GM12801 (cell line): ENCODE measurements around the gene EGFR.

Experiments used
- TF ChIP-seq, protein P1 (sequence below): IDR thresholded peaks from one replicate; pipeline ENCODE4 v1.5.1; 2011; ENCODE audit warnings: control low read depth; ENCODE audit not compliant: insufficient read length; ENCODE audit errors: extremely low read depth

Gene EGFR

DNA sequence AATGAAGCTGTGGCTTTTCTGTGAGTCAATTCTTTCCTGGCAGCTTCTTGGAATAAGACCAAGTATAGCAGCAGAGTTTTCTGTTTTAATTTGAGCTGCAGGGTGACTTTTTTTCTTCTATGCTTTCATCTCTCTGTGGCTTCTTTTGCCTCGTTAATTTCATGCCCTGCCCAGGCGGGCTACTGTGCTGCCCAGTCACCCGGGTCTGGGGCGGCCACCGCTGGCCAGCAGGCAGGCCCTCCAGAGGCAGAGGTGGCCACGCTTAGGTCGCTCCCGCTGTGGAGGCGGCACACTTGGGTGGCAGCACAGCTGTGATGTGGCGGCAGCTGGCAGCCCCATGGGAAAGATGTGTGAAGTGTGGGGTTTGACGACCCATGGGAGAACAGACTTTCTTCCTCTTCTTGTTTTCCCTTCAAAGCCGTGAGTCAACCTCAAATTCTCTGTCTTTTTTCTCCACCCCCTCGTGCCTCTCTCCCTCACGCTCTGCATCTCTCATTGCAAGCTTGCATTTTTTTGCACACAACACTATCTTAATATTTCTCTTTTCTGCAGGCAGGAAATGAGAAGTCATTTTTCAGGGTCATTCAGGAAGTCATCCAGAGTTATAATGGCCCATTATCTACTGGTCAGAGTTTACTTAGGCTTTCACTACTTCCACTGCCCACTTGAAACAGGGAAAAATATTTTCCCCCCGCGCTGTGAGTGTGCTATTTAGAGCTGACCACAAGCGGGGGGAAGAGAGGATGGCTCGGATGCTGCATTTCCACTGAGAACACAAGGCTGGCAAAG, 67.8 kb downstream of the EGFR start:
- TF ChIP-seq, protein P1, sequence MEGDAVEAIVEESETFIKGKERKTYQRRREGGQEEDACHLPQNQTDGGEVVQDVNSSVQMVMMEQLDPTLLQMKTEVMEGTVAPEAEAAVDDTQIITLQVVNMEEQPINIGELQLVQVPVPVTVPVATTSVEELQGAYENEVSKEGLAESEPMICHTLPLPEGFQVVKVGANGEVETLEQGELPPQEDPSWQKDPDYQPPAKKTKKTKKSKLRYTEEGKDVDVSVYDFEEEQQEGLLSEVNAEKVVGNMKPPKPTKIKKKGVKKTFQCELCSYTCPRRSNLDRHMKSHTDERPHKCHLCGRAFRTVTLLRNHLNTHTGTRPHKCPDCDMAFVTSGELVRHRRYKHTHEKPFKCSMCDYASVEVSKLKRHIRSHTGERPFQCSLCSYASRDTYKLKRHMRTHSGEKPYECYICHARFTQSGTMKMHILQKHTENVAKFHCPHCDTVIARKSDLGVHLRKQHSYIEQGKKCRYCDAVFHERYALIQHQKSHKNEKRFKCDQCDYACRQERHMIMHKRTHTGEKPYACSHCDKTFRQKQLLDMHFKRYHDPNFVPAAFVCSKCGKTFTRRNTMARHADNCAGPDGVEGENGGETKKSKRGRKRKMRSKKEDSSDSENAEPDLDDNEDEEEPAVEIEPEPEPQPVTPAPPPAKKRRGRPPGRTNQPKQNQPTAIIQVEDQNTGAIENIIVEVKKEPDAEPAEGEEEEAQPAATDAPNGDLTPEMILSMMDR: no peak

DNA sequence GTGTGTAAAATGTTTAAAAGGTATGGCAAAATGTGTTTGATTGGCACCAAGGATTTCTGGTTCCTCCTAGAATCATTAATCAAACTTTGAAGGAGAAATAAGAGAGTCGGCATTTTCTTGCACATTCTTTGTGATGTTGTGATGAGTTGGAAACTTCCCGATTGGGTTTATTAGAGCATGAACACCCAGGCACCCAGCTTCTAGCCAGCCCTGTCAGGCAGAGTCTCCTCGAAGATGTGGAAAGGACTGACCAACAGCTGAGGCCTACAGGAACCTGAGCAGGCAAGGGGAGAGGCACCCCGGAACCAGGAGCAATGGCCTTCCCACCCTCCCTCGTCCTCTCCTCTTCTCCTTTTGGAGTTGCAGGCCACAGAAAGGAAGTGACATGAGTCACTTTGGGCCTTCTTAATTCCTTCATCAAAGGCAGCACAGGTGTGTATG, 68.7 kb downstream of the EGFR start:
- TF ChIP-seq, protein P1: no peak

DNA sequence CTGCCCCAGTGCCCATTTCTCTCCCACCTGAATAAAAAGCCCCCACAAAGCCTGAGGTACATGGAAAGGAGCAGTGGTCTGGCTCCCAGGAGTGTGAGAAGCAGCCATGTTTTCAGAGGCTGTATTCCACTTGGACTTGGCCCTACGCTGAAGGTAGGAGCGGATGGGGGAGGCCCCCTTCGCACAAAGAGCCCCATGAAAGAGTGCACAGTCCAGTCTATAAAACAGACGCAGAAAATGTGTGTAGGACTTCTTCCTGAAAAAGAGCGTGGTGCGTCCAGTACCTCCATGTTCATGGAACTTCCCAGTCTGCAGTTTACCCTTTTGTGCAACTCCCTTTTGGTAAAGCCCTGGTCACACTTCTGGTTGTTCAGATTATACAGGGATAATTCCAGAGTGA, 69.3 kb downstream of the EGFR start:
- TF ChIP-seq, protein P1: no peak

DNA sequence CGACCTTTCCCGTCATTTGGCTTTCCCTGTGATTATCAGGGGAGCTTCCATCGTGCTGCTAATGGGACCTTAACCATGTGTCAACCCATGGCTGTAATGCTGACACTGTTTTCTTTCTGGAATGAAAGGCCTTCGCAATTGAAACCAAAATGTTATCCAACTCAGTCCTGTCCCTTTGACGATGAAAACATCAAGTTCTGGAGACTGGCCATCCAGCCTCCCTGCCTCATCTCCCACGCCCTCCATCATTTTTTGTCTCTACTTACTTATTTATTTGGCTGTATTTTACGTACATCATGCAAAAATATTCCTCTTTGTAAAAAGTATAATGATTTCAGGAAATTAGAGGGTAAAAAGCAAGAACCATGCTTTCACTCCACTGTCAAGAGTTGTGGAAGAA, 69.8 kb downstream of the EGFR start:
- TF ChIP-seq, protein P1: no peak

DNA sequence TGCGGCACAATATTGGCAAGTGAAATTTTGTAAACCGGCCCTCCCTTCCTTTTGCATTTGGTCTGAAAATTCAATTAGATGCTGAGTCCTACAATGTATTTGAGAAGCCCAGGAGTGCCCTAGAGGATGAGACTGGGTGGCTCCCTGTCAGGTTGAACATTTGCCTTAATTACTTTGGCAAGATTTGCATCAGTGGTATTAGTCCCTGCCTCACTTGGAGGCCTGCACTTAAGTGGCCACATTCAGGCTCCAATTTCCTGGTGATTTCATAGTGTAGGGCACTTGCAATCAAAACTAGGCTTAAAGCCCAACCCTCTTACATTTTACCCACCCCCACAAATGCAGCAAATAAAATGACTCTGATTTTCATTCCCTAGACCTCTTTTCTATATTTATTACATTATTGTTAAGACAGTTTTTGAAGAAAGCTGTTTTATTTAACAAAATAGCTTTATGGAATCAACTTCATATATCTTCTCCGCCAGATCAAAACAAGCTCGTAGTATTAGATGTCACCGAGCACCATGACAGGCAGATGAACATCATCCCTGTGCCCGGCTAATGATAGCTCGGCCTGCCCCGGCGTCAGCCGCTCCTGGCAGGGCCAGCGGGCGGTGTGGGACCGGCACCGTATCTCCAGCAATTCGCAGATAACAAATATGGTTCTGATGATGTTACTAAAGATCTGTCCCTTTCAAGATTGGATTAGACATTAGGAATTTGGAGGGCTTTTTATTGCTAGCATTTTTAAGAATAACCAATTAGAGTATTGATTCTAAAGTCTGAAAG, 73.6 kb downstream of the EGFR start:
- TF ChIP-seq, protein P1: no peak

DNA sequence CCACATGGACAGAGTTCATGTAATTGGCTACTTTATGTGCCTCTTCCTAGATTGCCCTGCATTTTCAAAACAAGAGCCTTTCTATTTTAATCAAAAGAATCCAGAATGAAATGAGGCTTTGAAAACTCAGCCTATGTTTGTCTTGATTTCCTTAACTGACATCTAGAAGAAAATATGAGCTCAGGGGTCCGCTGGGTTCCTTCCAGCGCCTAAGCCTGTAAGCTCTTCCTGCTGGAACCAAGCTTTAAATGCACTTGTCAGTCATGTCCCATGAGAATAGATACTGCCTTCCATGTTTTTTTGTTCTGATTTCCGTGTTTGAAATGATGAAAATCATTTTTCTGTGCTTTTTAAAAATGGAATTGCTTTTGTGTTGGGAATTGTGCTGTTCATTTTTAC, 74.2 kb downstream of the EGFR start:
- TF ChIP-seq, protein P1: no peak

DNA sequence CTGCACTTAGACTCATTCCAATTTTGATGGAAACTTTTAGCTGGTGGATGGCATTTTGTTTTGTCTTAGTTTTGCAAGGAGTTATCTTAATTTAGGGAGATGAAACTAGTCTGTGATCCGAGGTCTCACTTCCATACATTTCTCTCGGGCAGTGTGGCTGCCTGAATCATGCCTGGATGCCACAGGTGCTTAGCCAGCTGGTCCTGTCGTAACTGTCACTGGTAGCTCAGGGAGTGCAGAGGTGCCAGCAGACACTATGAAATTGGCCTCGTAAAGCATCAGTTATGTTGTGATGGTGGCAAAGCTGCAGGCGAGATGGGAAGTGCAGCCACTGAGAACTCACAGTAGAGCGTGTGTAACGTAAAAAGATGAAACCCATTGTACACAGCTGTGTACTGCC, 74.9 kb downstream of the EGFR start:
- TF ChIP-seq, protein P1: no peak
